ENCODE measurements around the gene PRPF4. TPM values are rescaled to one million over a fixed set of nuclear protein-coding genes. Genes with fewer than 3 reads are reported as not detected.

Gene PRPF4
- total RNA-seq, 1 experiment from 2014 or later = 32.4 TPM

DNA sequence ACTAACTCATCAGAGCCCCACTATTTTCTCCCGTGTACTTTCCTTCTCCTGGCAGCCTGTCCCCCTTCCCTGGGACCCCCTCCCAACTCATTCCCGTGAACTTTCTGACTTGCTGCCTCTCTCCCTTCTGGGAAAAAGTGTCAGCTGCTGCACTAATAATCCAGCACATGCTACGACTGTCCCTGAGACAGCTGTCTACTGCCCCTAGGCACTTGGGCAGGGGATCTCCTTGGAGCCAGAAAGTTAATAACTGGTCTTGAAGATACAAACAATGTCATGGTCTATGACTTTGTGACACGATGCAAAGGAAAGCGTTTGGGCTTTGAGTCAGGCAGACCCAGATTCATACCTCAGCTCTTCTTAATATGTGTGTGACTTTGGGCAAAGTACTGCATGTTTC, 37.8 kb downstream of the PRPF4 start:
- Mint-ChIP-seq H3K4me1 (no peaks in the 10 kb centered on the region), H3K36me3 (no peaks in the 10 kb centered on the region), H3K27me3 (ENCODE audit: low read depth) (no peaks in the 10 kb centered on the region; the same call in 1 of the 2 replicates), H3K27ac (no peak overlapping the region), H3K9me3 (no peaks in the 10 kb centered on the region), H3K4me3 (no peak overlapping the region)
- ATAC-seq = no peak
- ChIA-PET CTCF (no interaction called here), POLR2A (no interaction called here)
- no peak for DNase-seq (ENCODE audit: low spot score)
- TF ChIP-seq SMAD3 (CRISPR knock-in tag; IDR thresholded peaks at IDR 0.05; ENCODE audit: borderline replicate concordance) (no peak), NR3C1 (CRISPR knock-in tag; conservative IDR thresholded peaks at IDR 0.05; ENCODE audit: low read depth) (no peak), ESRRA (CRISPR knock-in tag; IDR thresholded peaks at IDR 0.05; ENCODE audit: borderline replicate concordance) (no peak), NR2C2 (CRISPR knock-in tag; IDR thresholded peaks at IDR 0.05) (no peak), KAT7 (CRISPR knock-in tag; IDR thresholded peaks at IDR 0.05; ENCODE audit: borderline replicate concordance) (no peak), CREB1 (CRISPR knock-in tag; IDR thresholded peaks at IDR 0.05) (no peak), NR1H2 (CRISPR knock-in tag; IDR thresholded peaks at IDR 0.05) (no peak), ERG (CRISPR knock-in tag; IDR thresholded peaks at IDR 0.05) (no peak), IRF2 (CRISPR knock-in tag; IDR thresholded peaks at IDR 0.05; ENCODE audit: borderline replicate concordance, low read depth) (no peak), ZNF317 (CRISPR knock-in tag; IDR thresholded peaks at IDR 0.05; ENCODE audit: borderline replicate concordance, low read depth) (no peak), ZBTB21 (CRISPR knock-in tag; IDR thresholded peaks at IDR 0.05; ENCODE audit: borderline replicate concordance) (no peak), ZNF138 (CRISPR knock-in tag; conservative IDR thresholded peaks at IDR 0.05) (no peak)
- TF ChIP-seq, protein P1, sequence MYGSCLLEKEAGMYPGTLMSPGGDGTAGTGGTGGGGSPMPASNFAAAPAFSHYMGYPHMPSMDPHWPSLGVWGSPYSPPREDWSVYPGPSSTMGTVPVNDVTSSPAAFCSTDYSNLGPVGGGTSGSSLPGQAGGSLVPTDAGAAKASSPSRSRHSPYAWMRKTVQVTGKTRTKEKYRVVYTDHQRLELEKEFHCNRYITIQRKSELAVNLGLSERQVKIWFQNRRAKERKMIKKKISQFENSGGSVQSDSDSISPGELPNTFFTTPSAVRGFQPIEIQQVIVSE (CRISPR knock-in tag; IDR thresholded peaks at IDR 0.05; ENCODE audit: borderline replicate concordance) = no peak
- TF ChIP-seq, protein P2, sequence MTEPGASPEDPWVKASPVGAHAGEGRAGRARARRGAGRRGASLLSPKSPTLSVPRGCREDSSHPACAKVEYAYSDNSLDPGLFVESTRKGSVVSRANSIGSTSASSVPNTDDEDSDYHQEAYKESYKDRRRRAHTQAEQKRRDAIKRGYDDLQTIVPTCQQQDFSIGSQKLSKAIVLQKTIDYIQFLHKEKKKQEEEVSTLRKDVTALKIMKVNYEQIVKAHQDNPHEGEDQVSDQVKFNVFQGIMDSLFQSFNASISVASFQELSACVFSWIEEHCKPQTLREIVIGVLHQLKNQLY (CRISPR knock-in tag; IDR thresholded peaks at IDR 0.05) = no peak

DNA sequence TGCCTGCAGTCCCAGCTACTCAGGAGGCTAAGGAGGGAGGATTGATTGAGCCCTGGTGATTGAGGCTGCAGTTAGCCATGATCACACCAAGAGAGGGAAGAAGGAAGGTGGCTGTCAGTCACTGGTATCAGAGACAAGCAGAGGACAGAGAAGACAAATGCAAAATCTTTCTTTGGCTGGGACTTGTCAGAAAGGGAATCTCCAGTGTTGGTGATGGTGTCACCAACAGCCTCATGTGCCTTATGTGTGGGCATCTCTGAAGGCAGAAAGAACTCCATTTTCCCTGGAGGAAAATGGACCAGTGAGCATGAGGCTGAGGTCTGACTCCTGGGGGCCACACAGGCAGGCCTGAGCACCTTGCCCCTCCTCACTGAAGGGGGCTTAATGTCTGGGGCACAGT, 39.8 kb downstream of the PRPF4 start:
- H3K4me1 Mint-ChIP-seq = no peaks in the 10 kb centered on the region
- no peaks in the 10 kb centered on the region for H3K9me3 Mint-ChIP-seq
- no peak for DNase-seq (ENCODE audit: low spot score)
- TF ChIP-seq, protein P3, sequence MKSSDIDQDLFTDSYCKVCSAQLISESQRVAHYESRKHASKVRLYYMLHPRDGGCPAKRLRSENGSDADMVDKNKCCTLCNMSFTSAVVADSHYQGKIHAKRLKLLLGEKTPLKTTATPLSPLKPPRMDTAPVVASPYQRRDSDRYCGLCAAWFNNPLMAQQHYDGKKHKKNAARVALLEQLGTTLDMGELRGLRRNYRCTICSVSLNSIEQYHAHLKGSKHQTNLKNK (CRISPR knock-in tag; IDR thresholded peaks at IDR 0.05) = no peak
- TF ChIP-seq MXD4 (CRISPR knock-in tag; IDR thresholded peaks at IDR 0.05; ENCODE audit: borderline replicate concordance) = no peak
- no peak for TF ChIP-seq SMAD3 (CRISPR knock-in tag; IDR thresholded peaks at IDR 0.05; ENCODE audit: borderline replicate concordance)
- TF ChIP-seq NFYB (CRISPR knock-in tag; conservative IDR thresholded peaks at IDR 0.05; ENCODE audit: low read depth) = no peak
- no peak for TF ChIP-seq ZSCAN18 (CRISPR knock-in tag; IDR thresholded peaks at IDR 0.05)
- no peak for TF ChIP-seq SP1 (CRISPR knock-in tag; conservative IDR thresholded peaks at IDR 0.05)
- TF ChIP-seq ZNF138 (CRISPR knock-in tag; conservative IDR thresholded peaks at IDR 0.05) = no peak
- no peak for TF ChIP-seq ATF3 (CRISPR knock-in tag; conservative IDR thresholded peaks at IDR 0.05)
- no peak for TF ChIP-seq NR1H2 (CRISPR knock-in tag; IDR thresholded peaks at IDR 0.05)
- TF ChIP-seq, protein P4, sequence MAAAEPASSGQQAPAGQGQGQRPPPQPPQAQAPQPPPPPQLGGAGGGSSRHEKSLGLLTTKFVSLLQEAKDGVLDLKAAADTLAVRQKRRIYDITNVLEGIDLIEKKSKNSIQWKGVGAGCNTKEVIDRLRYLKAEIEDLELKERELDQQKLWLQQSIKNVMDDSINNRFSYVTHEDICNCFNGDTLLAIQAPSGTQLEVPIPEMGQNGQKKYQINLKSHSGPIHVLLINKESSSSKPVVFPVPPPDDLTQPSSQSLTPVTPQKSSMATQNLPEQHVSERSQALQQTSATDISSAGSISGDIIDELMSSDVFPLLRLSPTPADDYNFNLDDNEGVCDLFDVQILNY (CRISPR knock-in tag; IDR thresholded peaks at IDR 0.05) = no peak
- TF ChIP-seq CREM (CRISPR knock-in tag; IDR thresholded peaks at IDR 0.05) = no peak
- TF ChIP-seq, protein P5, sequence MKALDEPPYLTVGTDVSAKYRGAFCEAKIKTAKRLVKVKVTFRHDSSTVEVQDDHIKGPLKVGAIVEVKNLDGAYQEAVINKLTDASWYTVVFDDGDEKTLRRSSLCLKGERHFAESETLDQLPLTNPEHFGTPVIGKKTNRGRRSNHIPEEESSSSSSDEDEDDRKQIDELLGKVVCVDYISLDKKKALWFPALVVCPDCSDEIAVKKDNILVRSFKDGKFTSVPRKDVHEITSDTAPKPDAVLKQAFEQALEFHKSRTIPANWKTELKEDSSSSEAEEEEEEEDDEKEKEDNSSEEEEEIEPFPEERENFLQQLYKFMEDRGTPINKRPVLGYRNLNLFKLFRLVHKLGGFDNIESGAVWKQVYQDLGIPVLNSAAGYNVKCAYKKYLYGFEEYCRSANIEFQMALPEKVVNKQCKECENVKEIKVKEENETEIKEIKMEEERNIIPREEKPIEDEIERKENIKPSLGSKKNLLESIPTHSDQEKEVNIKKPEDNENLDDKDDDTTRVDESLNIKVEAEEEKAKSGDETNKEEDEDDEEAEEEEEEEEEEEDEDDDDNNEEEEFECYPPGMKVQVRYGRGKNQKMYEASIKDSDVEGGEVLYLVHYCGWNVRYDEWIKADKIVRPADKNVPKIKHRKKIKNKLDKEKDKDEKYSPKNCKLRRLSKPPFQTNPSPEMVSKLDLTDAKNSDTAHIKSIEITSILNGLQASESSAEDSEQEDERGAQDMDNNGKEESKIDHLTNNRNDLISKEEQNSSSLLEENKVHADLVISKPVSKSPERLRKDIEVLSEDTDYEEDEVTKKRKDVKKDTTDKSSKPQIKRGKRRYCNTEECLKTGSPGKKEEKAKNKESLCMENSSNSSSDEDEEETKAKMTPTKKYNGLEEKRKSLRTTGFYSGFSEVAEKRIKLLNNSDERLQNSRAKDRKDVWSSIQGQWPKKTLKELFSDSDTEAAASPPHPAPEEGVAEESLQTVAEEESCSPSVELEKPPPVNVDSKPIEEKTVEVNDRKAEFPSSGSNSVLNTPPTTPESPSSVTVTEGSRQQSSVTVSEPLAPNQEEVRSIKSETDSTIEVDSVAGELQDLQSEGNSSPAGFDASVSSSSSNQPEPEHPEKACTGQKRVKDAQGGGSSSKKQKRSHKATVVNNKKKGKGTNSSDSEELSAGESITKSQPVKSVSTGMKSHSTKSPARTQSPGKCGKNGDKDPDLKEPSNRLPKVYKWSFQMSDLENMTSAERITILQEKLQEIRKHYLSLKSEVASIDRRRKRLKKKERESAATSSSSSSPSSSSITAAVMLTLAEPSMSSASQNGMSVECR (CRISPR knock-in tag; IDR thresholded peaks at IDR 0.05; ENCODE audit: borderline replicate concordance) = no peak
- no peaks in the 10 kb centered on the region for H3K36me3 Mint-ChIP-seq
- no peak overlapping the region for H3K4me3 Mint-ChIP-seq
- H3K27me3 Mint-ChIP-seq (ENCODE audit: low read depth) = peaks cover 7% of the 10 kb centered on the region
- no peak overlapping the region for H3K27ac Mint-ChIP-seq
- ChIA-PET POLR2A (no interaction called here), CTCF (interaction anchor here (0.6 to 1.7 kb wide), 3 partner anchors 40 to 343 kb away, joined by 3 to 4 read pairs (median 3); no protein-coding TSS in a partner anchor)
- ATAC-seq = no peak

Measured in WTC11 (cell line).